Measurements from ENCODE around the gene RELN.

The RELN gene

GRCh38 chr7:103727982-103728610 is 261.4 kb downstream of the RELN start:
- no peak overlapping the region for H3K4me3 ChIP-seq (ENCODE audit: low read depth, low read length)
- TF ChIP-seq CTCF (IDR thresholded peaks at IDR 0.05; ENCODE audit: low read depth, low read length): no peak

DNA sequence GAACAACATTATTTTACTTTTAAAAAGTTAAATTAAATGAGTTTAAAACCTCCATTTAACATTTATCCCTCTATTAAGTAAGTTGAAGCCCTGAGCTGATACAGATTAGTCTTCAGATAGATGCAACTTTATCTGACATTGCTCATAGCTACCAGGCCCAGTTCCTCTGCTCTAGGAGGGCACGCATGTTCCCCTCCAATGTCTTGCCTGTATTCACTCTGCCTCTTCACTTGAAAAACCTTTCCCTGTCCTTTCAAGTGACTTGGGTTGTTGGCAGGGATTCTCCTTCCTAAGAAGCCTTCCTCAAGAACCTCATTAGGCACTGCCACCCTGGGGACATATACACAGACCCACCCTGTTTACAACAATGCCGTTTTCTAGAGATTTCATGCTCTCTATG is 270.4 kb downstream of the RELN start:
- no peak for TF ChIP-seq CTCF (IDR thresholded peaks at IDR 0.05; ENCODE audit: low read depth, low read length)

GRCh38 chr7:103718482-103719061 is 270.9 kb downstream of the RELN start:
- no peak for TF ChIP-seq CTCF (IDR thresholded peaks at IDR 0.05; ENCODE audit: low read depth, low read length)
- H3K4me3 ChIP-seq (ENCODE audit: low read depth, low read length): no peak overlapping the region

More for the DNA sequence above, 270.4 kb downstream of the RELN start:
- H3K4me3 ChIP-seq (ENCODE audit: low read depth, low read length): no peak overlapping the region

- TF ChIP-seq CTCF (IDR thresholded peaks at IDR 0.05; ENCODE audit: low read depth, low read length): no peak
Measured at GRCh38 chr7:103717574-103717973, 271.9 kb downstream of the RELN start.

GRCh38 chr7:103715376-103716120 is 273.9 kb downstream of the RELN start:
- H3K4me3 ChIP-seq (ENCODE audit: low read depth, low read length): no peak overlapping the region
- TF ChIP-seq CTCF (IDR thresholded peaks at IDR 0.05; ENCODE audit: low read depth, low read length): no peak

More at GRCh38 chr7:103717574-103717973, 271.9 kb downstream of the RELN start:
- H3K4me3 ChIP-seq (ENCODE audit: low read depth, low read length): no peak overlapping the region

DNA sequence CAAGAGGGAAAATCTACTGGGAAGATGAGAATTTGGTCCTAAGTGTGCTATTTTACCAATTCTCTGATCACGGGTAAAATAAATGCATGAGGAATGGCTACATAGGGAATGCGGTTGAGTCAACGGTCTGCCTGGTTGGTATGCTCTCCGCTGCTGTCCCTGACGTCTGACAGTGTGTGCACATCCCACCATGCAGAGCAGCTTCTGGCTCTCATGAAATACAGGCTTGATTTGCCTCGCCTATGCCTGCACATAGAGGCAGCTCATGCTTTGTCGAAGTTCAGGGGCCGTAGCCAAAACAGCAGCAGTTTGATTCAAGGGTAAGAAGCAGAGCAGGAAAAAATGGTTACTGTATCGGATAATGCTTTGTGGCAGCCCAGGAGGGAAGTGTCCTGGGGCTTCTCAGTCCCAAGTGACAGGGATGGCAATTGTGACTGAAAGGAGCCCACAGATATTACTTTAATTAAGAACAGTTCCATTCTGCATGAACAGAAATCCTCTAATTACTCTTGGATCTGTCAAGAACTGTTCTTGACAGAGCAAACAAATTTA is 275.0 kb downstream of the RELN start:
- H3K4me3 ChIP-seq (ENCODE audit: low read depth, low read length): no peak overlapping the region
- no peak for TF ChIP-seq CTCF (IDR thresholded peaks at IDR 0.05; ENCODE audit: low read depth, low read length)
